HL-60 (cell line): ENCODE results near the gene CLC.

Experiments used
- DNase-seq, 2 experiments: peaks; one replicate each; pipeline ENCODE4 v3.0.0-alpha.2; 2010 to 2020; ENCODE audit warnings: low read depth in 1 of 2, low spot score in 1 of 2
- H3K27ac ChIP-seq: fragments of 250-450 bp; sonication (Bioruptor Pico); replicated peaks from 2 replicates; pipeline ENCODE4 v1.5.1; 2020; ENCODE audit warnings: mild to moderate bottlenecking, moderate library complexity
- H3K27me3 ChIP-seq: fragments of 250-450 bp; sonication (Bioruptor Pico); 2 replicates; pipeline ENCODE4 v1.5.1; 2021; ENCODE audit warnings: mild to moderate bottlenecking, moderate library complexity; ENCODE audit not compliant: insufficient read depth, poor library complexity, severe bottlenecking
- H3K4me3 ChIP-seq: replicated peaks from 2 replicates; pipeline ENCODE4 v1.5.1; 2011; ENCODE audit warnings: mild to moderate bottlenecking, control low read depth, low read length; ENCODE audit not compliant: insufficient read depth
- GABPA ChIP-seq: IDR thresholded peaks from 2 replicates; pipeline ENCODE4 v1.6.1; 2012; ENCODE audit warnings: low read depth
- POLR2AphosphoS5 ChIP-seq: IDR thresholded peaks from 2 replicates; pipeline ENCODE4 v1.6.1; 2012; ENCODE audit warnings: low read depth
- REST ChIP-seq: IDR thresholded peaks from 2 replicates; pipeline ENCODE4 v1.6.1; 2012; ENCODE audit warnings: low read depth; ENCODE audit not compliant: insufficient replicate concordance
- SPI1 ChIP-seq: IDR thresholded peaks from 2 replicates; pipeline ENCODE4 v1.6.1; 2012; ENCODE audit warnings: low read depth, mild to moderate bottlenecking, borderline replicate concordance
- TF ChIP-seq, protein P1 (sequence below): IDR thresholded peaks from one replicate; pipeline ENCODE4 v1.5.1; 2011; ENCODE audit warnings: low read length, control low read depth, inconsistent platforms; ENCODE audit not compliant: insufficient read depth

Gene CLC

GRCh38 chr19:39704181-39705044, 33.4 kb downstream of the CLC start, which contains the start of gene LGALS14:
Gene LGALS14, plus strand, starts transcription at chr19:39704481. Its CDS starts 48 bp downstream, at chr19:39704529.
- no peak for TF ChIP-seq REST
- TF ChIP-seq POLR2AphosphoS5: no peak
- TF ChIP-seq, protein P1, sequence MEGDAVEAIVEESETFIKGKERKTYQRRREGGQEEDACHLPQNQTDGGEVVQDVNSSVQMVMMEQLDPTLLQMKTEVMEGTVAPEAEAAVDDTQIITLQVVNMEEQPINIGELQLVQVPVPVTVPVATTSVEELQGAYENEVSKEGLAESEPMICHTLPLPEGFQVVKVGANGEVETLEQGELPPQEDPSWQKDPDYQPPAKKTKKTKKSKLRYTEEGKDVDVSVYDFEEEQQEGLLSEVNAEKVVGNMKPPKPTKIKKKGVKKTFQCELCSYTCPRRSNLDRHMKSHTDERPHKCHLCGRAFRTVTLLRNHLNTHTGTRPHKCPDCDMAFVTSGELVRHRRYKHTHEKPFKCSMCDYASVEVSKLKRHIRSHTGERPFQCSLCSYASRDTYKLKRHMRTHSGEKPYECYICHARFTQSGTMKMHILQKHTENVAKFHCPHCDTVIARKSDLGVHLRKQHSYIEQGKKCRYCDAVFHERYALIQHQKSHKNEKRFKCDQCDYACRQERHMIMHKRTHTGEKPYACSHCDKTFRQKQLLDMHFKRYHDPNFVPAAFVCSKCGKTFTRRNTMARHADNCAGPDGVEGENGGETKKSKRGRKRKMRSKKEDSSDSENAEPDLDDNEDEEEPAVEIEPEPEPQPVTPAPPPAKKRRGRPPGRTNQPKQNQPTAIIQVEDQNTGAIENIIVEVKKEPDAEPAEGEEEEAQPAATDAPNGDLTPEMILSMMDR: no peak
- no peak for TF ChIP-seq GABPA
- no peak for TF ChIP-seq SPI1
- Histone ChIP-seq H3K27ac (no peak within 1 kb of the TSS), H3K27me3 (no peaks in the 10 kb centered on the region), H3K4me3 (no peak within 1 kb of the TSS)
- DNase-seq: no peak

DNA sequence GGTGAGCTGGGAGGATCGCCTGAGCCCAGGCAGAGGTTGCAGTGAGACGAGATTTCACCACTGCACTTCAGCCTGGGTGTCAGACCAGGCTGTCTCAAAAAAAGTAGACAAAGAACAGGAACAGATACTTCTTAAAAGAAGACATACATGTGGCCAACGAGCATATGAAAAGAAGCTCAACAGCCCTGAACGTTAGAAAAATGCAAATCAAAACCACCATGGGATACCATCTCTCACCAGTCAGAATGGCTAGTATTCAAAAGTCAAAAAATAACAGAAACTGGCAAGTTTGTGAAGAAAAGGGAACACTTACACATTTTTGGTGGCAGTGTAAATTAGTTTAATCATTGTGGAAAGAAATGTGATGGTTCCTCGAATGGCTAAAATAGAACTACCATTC, 36.5 kb downstream of the CLC start:
- TF ChIP-seq REST (no peak), SPI1 (no peak), GABPA (no peak), POLR2AphosphoS5 (no peak)
- TF ChIP-seq, protein P1: no peak
- Histone ChIP-seq H3K4me3 (no peak overlapping the region), H3K27me3 (peaks cover 2% of the 10 kb centered on the region), H3K27ac (no peak overlapping the region)
- DNase-seq: no peak

DNA sequence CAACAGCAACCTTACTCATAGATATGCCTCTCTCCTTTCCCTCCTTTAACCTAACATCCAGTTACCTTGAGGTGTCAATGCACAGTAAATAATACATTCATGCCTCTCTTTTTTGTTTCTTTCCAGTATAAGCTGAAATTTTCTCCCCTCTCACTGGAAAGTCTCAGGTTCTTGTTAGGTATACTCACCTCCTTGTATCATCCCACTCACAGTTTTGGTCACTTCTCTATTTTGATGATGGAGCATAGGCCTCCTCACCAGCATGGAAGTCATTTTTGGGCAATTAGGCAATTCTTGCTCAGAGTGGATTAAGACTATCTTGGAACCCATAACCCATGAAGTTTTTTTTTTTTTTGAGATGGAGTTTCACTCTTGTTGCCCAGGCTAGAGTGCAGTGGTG, 39.3 kb downstream of the CLC start:
- TF ChIP-seq, protein P1: no peak
- TF ChIP-seq GABPA (no peak), REST (no peak), POLR2AphosphoS5 (no peak), SPI1 (no peak)
- Histone ChIP-seq H3K4me3 (no peak overlapping the region), H3K27me3 (peaks cover 2% of the 10 kb centered on the region), H3K27ac (no peak overlapping the region)
- no peak for DNase-seq
